OCI-M2 (cell line): Measurements from ENCODE around the gene WDR45B.

ENCODE experiments used
- DNase-seq: peaks from one replicate; lab custom pipeline; 2025; ENCODE audit not compliant: unreplicated experiment; lab: John Stamatoyannopoulos, UW

WDR45B gene

GRCh38 chr17:82601447-82602000 is 46.7 kb downstream of the WDR45B start:
- no peak for DNase-seq

GRCh38 chr17:82600731-82601446 is 47.4 kb downstream of the WDR45B start:
- DNase-seq: no peak

GRCh38 chr17:82599674-82600661 is 48.3 kb downstream of the WDR45B start:
- no peak for DNase-seq

- DNase-seq: no peak
Observed at GRCh38 chr17:82598256-82599119, 49.8 kb downstream of the WDR45B start.

- no peak for DNase-seq
Observed at GRCh38 chr17:82596837-82597672, 51.2 kb downstream of the WDR45B start.

- DNase-seq: no peak
Observed at GRCh38 chr17:82596296-82596695, 51.9 kb downstream of the WDR45B start.

GRCh38 chr17:82595893-82596292 is 52.4 kb downstream of the WDR45B start:
- DNase-seq: no peak

- no peak for DNase-seq
Observed at GRCh38 chr17:82594571-82594970, 53.7 kb downstream of the WDR45B start.

- no peak for DNase-seq
Observed at GRCh38 chr17:82593590-82594087, 54.6 kb downstream of the WDR45B start.

GRCh38 chr17:82592767-82593589 is 55.3 kb downstream of the WDR45B start:
- DNase-seq: no peak

GRCh38 chr17:82592289-82592766 is 55.9 kb downstream of the WDR45B start:
- no peak for DNase-seq

GRCh38 chr17:82590881-82591539 is 57.2 kb downstream of the WDR45B start:
- no peak for DNase-seq

- DNase-seq: no peak
Observed at GRCh38 chr17:82590216-82590615, 58.0 kb downstream of the WDR45B start.

GRCh38 chr17:82589851-82590180 is 58.4 kb downstream of the WDR45B start:
- no peak for DNase-seq

- DNase-seq: no peak
Observed at GRCh38 chr17:82588266-82589175, 59.7 kb downstream of the WDR45B start.

GRCh38 chr17:82587234-82588086 is 60.8 kb downstream of the WDR45B start:
- DNase-seq: no peak
